Astrocyte of the cerebellum (primary cell): ENCODE data around the gene PARP14.

Experiments
- DNase-seq: peaks from one replicate; pipeline ENCODE4 v3.0.0-alpha.2; 2011; ENCODE audit warnings: low read depth
- H3K4me3 ChIP-seq: 2 replicates; pipeline ENCODE4 v1.5.1; 2011; ENCODE audit warnings: mild to moderate bottlenecking, low read depth, low read length, moderate library complexity
- in situ Hi-C: cut with HindIII; loops from 2 replicates; pipeline ENCODE4 v1.10.0; 2017; ENCODE audit warnings: low sequenced_read_pairs
- TF ChIP-seq, protein P1 (sequence below): IDR thresholded peaks from 2 replicates; pipeline ENCODE4 v1.5.1; 2012; ENCODE audit warnings: low read length, low read depth, moderate library complexity, mild to moderate bottlenecking; ENCODE audit errors: missing control alignments

The PARP14 gene

DNA sequence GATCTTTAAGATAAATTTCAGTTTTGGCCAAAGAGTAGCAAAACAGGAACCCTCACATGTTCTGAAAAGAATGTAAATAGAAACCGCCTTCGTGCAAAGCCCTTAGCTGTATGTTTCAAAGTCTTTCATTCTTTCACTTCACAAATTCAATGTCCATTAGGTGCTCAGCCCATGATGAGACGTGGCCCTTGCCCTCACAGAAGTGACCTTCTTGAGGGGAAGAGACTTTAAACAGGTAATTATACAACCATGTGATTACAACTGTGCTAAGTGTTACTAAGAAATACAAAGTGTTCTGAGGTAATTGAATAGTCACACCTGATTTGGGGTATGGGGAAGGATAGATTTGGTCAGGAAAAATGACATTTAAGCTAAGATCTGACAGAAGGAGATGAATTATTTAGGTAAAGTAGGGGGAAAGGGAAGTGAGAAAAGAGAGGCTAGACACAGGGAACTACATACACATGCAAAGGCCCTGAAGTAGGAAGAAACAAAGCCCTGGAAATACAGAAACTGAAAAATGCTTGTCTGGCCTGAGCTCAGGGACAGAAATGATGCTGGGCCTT is 93.4 kb downstream of the PARP14 start:
- DNase-seq: no peak
- in situ Hi-C loops: no loop called here
- no peak overlapping the region for H3K4me3 ChIP-seq
- TF ChIP-seq, protein P1, sequence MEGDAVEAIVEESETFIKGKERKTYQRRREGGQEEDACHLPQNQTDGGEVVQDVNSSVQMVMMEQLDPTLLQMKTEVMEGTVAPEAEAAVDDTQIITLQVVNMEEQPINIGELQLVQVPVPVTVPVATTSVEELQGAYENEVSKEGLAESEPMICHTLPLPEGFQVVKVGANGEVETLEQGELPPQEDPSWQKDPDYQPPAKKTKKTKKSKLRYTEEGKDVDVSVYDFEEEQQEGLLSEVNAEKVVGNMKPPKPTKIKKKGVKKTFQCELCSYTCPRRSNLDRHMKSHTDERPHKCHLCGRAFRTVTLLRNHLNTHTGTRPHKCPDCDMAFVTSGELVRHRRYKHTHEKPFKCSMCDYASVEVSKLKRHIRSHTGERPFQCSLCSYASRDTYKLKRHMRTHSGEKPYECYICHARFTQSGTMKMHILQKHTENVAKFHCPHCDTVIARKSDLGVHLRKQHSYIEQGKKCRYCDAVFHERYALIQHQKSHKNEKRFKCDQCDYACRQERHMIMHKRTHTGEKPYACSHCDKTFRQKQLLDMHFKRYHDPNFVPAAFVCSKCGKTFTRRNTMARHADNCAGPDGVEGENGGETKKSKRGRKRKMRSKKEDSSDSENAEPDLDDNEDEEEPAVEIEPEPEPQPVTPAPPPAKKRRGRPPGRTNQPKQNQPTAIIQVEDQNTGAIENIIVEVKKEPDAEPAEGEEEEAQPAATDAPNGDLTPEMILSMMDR: no peak

DNA sequence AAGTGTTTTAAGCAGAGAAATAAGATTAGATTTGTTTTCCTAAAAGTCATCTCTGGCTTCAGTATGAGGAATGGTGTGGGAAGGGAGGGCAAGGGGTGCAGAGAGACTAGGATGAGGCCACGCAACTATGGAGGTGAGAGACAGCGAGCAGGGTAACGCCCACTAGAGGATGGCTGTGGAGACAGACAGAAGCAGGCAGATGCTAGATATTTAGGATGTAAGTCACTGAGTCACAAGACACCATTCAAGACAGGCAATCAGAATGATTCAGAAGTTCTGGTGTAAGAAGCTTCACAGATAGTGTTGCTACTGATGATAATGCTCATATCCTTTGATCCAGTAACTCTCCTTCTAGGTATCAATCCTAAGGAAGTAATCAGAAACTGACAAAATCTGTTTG is 93.9 kb downstream of the PARP14 start:
- TF ChIP-seq, protein P1: no peak
- H3K4me3 ChIP-seq: no peak overlapping the region
- no peak for DNase-seq
- in situ Hi-C loops: no loop called here

DNA sequence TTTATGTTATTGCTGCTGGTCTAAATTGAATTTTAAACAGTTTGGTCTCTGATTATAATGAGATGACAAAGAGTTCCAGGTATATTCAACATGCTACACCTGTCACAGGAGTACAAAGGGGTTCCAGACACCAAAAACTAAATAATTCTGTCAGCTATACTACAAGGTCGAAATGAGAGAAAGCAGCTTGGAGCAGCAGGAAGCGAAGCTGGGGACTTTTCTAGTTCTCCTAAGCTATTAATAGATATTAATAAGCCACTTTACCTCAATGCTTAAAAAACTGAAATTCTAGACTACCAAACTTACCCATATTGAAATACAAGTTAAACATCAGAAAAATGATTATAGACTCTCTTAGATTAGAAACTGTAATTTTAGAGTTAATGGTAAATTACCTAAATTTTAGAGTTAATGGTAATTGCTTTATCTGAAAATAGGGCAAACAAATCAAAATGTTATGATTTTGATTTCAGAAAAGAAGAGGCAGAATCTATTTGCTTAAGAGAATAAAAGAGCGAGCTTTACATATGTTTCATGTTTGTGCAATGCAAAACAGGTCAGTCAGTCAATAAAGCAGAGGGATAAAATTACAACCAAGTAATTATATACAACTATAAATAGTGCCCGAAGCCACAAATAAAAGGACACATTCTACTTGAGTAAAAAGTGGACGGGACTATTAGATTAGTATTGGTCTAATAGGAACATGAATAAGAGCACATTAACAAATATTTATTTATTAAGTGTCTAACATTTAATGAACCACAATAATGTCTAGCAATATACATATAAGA is 96.2 kb downstream of the PARP14 start:
- DNase-seq: no peak
- no peak overlapping the region for H3K4me3 ChIP-seq
- in situ Hi-C loops: no loop called here
- TF ChIP-seq, protein P1: no peak

DNA sequence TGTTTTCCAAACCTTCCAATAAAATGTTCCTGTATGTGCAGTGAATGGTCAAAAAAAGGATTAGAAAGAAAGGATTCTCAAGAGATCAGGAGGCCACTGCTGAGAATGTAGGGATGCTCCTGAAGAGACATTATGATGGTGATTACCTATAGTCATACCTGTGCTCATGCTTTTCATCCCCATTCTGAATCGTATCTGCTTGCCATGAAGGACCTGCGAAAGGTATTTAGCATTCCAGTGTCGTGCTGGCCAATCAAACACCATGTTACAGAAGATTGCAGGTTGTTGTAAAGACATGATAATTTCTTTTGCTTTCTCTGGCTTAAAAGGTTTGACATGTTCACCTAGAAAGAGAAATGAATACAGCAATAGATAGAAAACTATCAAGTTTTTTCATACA is 96.9 kb downstream of the PARP14 start:
- no peak for DNase-seq
- no peak overlapping the region for H3K4me3 ChIP-seq
- in situ Hi-C loops: no loop called here
- TF ChIP-seq, protein P1: no peak
